ENCODE results near the gene YWHAB. TPM values are rescaled to one million over a fixed set of nuclear protein-coding genes. Genes with fewer than 3 reads are reported as not detected.

YWHAB gene
- 188 to 218 TPM (median 193 TPM) in 5 replicates for total RNA-seq (2022; extraction: Qiagen RNA extraction)

DNA sequence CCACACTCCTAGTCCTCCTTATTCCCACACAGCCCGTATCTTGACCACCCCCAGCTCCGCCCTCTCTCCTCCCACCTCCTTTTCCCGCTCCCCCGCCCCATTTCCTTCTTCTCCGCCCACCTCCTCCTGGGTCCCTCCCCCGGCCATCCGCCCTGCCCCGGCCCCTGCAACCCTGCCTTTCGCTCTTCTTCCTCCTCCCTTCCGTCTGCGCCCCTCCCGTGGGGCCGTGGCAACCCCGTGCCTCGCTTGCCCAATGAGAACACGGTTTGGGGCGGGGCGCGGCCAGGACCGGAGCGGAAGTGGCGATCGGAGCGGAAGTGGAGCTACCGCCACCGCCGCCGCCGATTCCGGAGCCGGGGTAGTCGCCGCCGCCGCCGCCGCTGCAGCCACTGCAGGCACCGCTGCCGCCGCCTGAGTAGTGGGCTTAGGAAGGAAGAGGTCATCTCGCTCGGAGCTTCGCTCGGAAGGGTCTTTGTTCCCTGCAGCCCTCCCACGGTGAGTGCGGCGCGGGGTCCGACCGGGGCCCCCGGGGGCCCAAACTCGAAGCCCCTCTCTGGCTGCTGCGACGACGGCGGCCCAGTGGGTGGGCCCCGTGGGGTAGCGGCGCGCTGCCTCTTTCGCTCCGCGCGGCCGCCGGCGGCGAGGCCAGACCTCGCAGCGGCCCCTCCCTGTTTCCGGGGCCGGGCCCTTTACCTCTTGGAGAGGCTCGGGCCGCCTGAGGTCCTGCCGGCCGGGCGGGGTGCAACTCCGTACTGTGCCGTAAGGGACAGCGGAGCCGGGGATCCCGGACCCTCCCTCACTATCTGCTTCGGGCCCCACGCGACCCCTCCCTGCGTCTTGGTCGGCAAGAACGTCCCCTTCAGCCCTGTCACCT, at the start of gene YWHAB:
Gene YWHAB (plus strand): TSS at position 314 of the 874 bp plus-strand sequence. CDS start 15,829 bp downstream, outside the sequence.

DNA sequence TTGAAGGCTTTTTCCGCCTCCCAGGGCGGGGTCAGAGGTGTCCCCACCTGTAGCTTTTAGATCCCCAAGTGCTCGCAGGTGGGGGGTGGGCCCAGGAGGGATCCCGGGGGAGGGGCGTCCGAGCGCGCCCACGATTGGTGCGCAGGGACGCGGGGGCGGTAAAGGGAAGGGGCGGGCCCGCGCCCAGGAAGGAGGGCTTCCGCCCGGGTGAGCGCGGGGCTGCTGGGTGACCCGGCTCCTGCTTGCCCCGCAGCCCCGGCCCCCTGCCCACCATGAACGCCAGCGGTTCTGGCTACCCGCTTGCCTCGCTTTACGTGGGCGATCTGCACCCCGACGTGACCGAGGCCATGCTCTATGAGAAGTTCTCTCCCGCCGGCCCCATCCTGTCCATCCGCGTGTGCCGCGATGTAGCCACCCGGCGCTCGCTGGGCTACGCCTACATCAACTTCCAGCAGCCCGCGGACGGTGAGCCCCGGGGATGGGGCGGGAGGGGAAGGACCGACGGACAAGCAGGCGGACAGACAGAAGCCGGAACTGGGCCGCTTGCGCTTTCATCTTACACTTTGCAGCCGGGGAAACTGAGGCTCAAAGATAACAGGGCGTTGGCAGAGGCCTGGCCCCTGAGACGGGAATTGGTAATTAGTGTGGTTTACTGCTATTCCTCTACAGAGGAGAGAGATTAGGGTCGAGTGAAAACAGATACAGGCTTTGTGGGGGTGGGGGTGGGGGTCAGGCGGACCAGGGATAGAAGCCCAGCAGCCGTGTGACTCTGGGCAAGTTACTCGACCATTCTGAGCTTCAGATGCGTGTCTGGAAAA, 24.6 kb downstream of the YWHAB start, which contains the start of gene PABPC1L:
Gene PABPC1L (plus strand): TSS at position 189 of the 818 bp plus-strand sequence. CDS start 84 bp downstream, at position 273.

Other genes with a start within 250 kb of the YWHAB start
- 49.8 to 59.5 TPM (median 57.1 TPM) in 5 replicates for gene ADA, start 234.0 kb upstream of the YWHAB start, total RNA-seq (2022; extraction: Qiagen RNA extraction)
- 24.5 to 42.8 TPM (median 29.3 TPM) in 5 replicates for gene CCN5, start 170.3 kb upstream of the YWHAB start, total RNA-seq (2022; extraction: Qiagen RNA extraction)
- 0.54 to 0.77 TPM (median 0.72 TPM) in 5 replicates for gene KCNK15, start 139.8 kb upstream of the YWHAB start, total RNA-seq (2022; extraction: Qiagen RNA extraction)
- gene RIMS4, start 75.2 kb upstream of the YWHAB start, total RNA-seq (2022; extraction: Qiagen RNA extraction): 1.2 to 1.9 TPM (median 1.5 TPM) in 5 replicates
- 14.4 to 24.0 TPM (median 18.8 TPM) in 5 replicates for gene PABPC1L, start 24.4 kb downstream of the YWHAB start, total RNA-seq (2022; extraction: Qiagen RNA extraction)
- 40.2 to 43.3 TPM (median 41.6 TPM) in 5 replicates for gene TOMM34, start 74.7 kb downstream of the YWHAB start, total RNA-seq (2022; extraction: Qiagen RNA extraction)
- 12.3 to 14.6 TPM (median 13.3 TPM) in 5 replicates for gene STK4, start 80.8 kb downstream of the YWHAB start, total RNA-seq (2022; extraction: Qiagen RNA extraction)
- gene KCNS1, start 215.4 kb downstream of the YWHAB start, total RNA-seq (2022; extraction: Qiagen RNA extraction): not detected in 5 replicates
- gene WFDC5, start 229.5 kb downstream of the YWHAB start, total RNA-seq (2022; extraction: Qiagen RNA extraction): not detected in 5 replicates
- not detected in 5 replicates for gene WFDC12, start 238.8 kb downstream of the YWHAB start, total RNA-seq (2022; extraction: Qiagen RNA extraction)